Measurements from ENCODE around the gene DEFB114. TPM values are rescaled to one million over a fixed set of nuclear protein-coding genes. Genes with fewer than 3 reads are reported as not detected.

The DEFB114 gene
- total RNA-seq, 1 donor from 2014 or later, result not detected

DNA sequence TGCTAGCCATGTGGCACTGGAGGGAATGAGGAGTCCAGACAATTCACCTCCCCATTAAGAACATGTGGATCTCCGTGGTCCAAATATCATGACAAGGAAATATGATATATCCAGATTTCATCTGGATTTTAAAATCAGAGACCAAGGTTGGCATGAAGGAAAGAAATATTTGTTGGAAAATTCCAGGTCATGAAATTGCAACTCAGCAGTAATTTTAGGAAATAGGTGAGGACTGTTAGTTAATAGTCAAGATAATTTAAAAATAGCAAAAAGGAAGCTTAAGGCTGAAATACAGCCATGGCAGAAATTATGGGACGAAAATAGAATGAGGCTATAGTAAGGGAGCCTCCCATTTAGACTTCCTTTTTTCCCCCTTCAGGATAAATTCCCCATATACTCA is 26.9 kb downstream of the DEFB114 start:
- DNase-seq (ENCODE audit: low spot score), result no peak

GRCh38 chr6:49935387-49935786 is 28.6 kb downstream of the DEFB114 start:
- DNase-seq (ENCODE audit: low spot score), result no peak

DNA sequence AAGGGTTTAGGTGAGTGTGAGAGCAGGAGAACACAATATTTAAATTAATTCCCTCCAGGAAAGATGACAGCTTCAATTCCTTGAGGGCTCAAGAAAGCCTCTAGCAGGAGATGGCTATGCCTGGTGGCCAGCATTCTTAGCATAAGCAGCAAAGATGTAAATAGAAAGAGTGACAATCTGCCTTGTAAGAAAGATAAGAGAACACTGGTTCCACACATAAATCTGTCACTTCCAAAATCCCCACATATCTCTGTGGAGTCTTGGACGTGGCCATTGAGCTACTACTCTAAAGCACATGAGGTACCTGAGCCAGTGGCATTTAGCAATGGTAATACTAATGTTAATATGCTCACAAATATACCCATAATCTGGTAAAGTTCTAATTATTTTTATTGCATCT is 29.2 kb downstream of the DEFB114 start:
- no peak for DNase-seq (ENCODE audit: low spot score)

GRCh38 chr6:49933526-49933925 is 30.4 kb downstream of the DEFB114 start:
- DNase-seq (ENCODE audit: low spot score), result no peak

- DNase-seq (ENCODE audit: low spot score), result no peak
These were observed 34.6 kb downstream of the DEFB114 start for GRCh38 chr6:49929340-49929739.

- DNase-seq (ENCODE audit: low spot score), result no peak
These were observed 40.1 kb downstream of the DEFB114 start for GRCh38 chr6:49923826-49924225.

DNA sequence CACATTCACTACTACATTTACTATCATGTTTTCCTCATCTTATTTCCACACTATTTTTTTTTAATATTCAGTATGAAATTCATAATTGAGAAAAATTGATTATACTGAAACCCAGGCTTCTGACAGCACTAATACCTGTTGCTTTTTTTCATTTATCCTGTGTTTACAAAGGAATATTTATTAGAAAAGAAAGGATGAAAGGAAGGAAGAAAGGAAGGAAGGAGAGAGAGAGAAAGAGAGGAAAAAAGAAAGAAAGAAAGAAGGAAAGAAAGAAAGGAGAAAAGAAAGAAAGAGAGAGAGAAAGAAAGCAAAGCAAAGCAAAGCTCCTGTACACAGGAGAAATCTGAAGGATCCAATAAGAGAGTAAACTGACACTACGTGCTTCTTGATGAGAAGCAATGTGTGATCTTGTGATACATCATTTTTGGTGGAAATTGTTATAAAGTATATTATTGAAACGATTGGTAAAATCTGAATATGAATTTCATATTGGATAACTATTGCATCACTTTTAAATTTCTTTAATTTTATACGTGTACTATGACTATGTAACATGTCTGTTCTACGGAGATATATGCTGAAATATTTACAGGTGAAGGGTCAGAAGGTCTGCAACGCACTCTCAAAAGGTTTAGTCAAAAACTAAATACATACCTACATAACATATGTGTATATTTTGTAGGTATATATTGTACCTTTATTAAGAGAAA is 43.9 kb downstream of the DEFB114 start:
- no peak for DNase-seq (ENCODE audit: low spot score)

GRCh38 chr6:49919261-49919660 is 44.7 kb downstream of the DEFB114 start:
- DNase-seq (ENCODE audit: low spot score), result no peak

GRCh38 chr6:49918787-49919186 is 45.2 kb downstream of the DEFB114 start:
- no peak for DNase-seq (ENCODE audit: low spot score)

DNA sequence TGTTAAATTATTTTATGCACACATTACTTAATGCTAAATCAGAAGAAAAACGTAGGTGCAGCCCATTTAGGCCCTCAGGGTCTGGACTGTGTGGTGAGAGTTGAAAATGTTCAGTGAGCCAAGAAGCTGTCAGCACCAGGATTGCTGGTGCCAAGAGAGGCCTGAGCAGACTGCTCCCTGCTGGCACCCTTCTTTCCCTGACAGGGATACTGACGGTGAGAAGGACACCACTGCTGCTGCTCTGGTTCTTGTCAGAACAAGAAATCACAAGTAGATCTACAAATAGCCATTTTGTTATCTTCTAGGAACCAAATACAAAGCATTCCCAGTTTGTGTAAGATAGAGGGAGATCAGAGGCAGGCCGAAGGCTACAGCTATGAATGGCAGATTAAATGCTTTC is 48.9 kb downstream of the DEFB114 start:
- no peak for DNase-seq (ENCODE audit: low spot score)

DNA sequence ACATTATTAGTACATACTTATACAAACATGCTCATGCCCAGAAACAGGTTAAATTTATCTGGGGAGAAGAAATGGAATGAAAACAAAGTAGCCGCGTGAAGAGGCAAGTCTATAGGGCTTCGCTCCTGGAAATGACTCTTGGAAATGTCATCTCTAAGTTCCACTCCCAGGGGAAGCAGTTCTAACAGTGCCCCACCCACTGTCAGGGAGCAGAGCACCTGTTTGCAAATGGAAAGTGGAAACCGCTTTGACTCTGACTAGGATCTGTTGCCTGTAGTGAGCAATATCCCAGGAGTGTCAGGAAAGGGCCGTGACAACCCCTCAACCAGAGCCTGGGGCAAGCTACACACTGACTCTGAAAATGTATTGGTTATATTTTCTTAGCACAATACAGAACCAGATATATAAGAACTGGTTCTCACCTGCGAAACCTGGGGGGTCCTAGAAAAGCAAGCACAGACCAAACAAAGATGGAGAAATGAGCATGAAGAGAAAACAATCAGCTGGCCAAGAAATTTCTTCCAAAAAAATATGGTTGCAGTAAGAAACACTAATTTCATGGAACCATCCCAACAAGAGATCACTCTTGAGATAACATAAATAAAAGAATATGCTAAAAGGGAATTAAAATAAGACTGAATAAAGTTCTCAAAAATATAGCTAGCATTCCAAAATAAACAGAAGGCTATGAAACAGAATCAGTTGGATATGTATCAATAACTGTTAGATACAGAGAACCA is 50.2 kb downstream of the DEFB114 start:
- DNase-seq (ENCODE audit: low spot score), result no peak

DNA sequence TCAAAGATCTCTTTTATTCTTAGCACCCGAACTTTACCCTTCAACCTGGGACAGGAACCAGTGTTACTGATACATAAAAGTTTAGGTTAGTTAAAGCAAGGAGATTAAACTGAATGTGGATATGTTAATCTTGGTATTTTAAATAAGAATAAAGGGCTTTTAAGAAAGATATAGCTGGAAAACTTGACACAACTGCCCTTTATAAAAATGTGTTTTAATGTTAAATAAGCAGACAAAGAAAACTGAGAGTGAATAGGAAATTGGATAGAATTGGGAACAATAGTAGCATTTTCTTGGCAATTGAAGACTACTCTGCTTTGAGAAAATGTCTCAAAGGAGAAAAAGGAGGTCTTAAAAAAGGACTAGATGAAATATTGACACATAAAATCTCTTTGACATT is 51.8 kb downstream of the DEFB114 start:
- no peak for DNase-seq (ENCODE audit: low spot score)

DNA sequence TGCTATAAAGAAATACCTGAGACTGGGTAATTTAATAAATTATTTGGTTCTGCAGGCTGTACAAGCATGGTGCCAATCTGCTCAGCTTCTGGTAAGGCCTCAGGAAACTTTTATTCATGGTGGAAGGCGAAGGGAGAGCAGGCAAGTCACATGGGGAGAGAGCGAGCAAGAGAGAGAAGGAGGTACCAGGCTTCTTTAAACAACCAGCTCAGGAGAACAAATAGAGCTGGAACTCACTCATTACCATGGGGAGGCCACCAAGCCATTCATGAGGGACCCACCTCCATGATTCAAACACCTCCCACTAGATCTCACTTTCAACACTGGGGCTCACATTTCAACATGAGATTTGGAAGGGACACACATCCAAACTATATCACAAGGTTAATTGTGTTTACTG is 52.7 kb downstream of the DEFB114 start:
- DNase-seq (ENCODE audit: low spot score), result no peak

Other genes with a start within 250 kb of the DEFB114 start
- gene CRISP3, start 219.8 kb downstream of the DEFB114 start, total RNA-seq, result not detected
- gene PGK2, start 176.9 kb downstream of the DEFB114 start, total RNA-seq, result not detected
- not detected for gene CRISP1, start 97.6 kb downstream of the DEFB114 start, total RNA-seq
- not detected for gene DEFB113, start 5.5 kb upstream of the DEFB114 start, total RNA-seq
- gene DEFB110, start 57.8 kb upstream of the DEFB114 start, total RNA-seq, result not detected
- gene DEFB112, start 85.8 kb upstream of the DEFB114 start, total RNA-seq, result not detected

All from mesenteric fat pad (tissue), 1 donor.